Neural crest cell (in vitro differentiated cells): ENCODE results near the gene MSH5. TPM values are rescaled to one million over a fixed set of nuclear protein-coding genes. Genes with fewer than 3 reads are reported as not detected.

Experiments
- DNase-seq: peaks from one replicate; pipeline ENCODE4 v3.0.0; 2021; ENCODE audit warnings: low read depth, mixed read lengths, low spot score
- H3K27ac Mint-ChIP-seq: one replicate; pipeline ENCODE4 v1.8.0; 2021; ENCODE audit warnings: mild to moderate bottlenecking, mixed read lengths; ENCODE audit not compliant: unreplicated experiment
- H3K27me3 Mint-ChIP-seq: 2 replicates; pipeline ENCODE4 v1.8.0; 2021; ENCODE audit warnings: low read depth, mild to moderate bottlenecking, mixed read lengths
- H3K36me3 Mint-ChIP-seq: 2 replicates; pipeline ENCODE4 v1.8.0; 2021; ENCODE audit warnings: low read depth, mild to moderate bottlenecking, mixed read lengths
- H3K4me1 Mint-ChIP-seq: 2 replicates; pipeline ENCODE4 v1.8.0; 2021; ENCODE audit warnings: mixed read lengths
- H3K4me3 Mint-ChIP-seq: one replicate; pipeline ENCODE4 v1.8.0; 2021; ENCODE audit warnings: mild to moderate bottlenecking, mixed read lengths
- H3K9me3 Mint-ChIP-seq: 2 replicates; pipeline ENCODE4 v1.8.0; 2021; ENCODE audit warnings: mixed read lengths
- total RNA-seq: library from RNA; stranded (reverse); gene quantifications from 2 replicates; pipeline ENCODE4 v1.2.1, GENCODE V29; 2021
- TF ChIP-seq, protein P1 (sequence below): fragments of 200-600 bp; sonication (generic); conservative IDR thresholded peaks from 2 replicates; pipeline ENCODE4 v1.5.0; 2021; ENCODE audit warnings: antibody characterized with exemption, mild to moderate bottlenecking

MSH5 gene
- total RNA-seq, 1 donor from 2014 or later = 79.5 TPM

DNA sequence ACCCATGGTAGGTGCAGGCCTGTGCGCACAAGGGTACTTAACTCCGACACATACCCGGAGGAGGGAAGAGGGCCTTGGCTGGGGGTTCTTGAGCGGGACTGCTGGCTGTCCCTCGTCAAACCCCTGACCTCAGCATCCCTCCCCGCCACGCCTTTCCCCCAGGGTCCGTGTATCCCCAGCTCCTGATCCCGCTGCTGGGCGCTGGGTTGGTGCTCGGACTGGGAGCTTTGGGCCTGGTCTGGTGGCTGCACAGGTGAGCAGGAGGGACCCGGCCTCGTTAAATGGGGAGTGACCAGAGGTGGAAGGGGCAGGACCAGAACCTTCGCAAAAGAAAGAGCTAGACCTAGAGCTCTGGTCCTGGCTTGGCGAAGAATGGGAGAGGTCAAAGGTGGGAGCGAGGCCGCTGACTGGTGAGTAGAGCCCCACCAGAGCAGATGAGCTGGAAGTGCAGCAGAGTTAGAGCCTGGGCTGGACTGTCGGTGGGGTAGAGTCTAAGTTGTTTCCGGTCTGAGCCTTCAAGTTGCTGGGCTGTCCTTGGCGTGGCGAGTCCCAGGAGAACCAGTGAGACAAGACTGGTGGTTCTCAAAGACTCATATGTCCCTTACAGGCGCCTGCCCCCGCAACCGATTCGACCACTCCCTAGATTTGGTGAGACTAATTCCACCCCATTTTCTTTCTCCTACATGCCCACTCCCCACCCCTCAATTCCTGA is 15.7 kb upstream of the MSH5 start:
- H3K9me3 Mint-ChIP-seq = no peaks in the 10 kb centered on the region
- no peak for DNase-seq
- peaks cover 3% of the 10 kb centered on the region for H3K27me3 Mint-ChIP-seq
- H3K36me3 Mint-ChIP-seq = peaks cover 28% of the 10 kb centered on the region
- TF ChIP-seq, protein P1, sequence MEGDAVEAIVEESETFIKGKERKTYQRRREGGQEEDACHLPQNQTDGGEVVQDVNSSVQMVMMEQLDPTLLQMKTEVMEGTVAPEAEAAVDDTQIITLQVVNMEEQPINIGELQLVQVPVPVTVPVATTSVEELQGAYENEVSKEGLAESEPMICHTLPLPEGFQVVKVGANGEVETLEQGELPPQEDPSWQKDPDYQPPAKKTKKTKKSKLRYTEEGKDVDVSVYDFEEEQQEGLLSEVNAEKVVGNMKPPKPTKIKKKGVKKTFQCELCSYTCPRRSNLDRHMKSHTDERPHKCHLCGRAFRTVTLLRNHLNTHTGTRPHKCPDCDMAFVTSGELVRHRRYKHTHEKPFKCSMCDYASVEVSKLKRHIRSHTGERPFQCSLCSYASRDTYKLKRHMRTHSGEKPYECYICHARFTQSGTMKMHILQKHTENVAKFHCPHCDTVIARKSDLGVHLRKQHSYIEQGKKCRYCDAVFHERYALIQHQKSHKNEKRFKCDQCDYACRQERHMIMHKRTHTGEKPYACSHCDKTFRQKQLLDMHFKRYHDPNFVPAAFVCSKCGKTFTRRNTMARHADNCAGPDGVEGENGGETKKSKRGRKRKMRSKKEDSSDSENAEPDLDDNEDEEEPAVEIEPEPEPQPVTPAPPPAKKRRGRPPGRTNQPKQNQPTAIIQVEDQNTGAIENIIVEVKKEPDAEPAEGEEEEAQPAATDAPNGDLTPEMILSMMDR = no peak
- H3K27ac Mint-ChIP-seq = no peak overlapping the region
- H3K4me1 Mint-ChIP-seq = peaks cover 16% of the 10 kb centered on the region
- peak overlapping the region; percentile 27 for H3K4me3 Mint-ChIP-seq

DNA sequence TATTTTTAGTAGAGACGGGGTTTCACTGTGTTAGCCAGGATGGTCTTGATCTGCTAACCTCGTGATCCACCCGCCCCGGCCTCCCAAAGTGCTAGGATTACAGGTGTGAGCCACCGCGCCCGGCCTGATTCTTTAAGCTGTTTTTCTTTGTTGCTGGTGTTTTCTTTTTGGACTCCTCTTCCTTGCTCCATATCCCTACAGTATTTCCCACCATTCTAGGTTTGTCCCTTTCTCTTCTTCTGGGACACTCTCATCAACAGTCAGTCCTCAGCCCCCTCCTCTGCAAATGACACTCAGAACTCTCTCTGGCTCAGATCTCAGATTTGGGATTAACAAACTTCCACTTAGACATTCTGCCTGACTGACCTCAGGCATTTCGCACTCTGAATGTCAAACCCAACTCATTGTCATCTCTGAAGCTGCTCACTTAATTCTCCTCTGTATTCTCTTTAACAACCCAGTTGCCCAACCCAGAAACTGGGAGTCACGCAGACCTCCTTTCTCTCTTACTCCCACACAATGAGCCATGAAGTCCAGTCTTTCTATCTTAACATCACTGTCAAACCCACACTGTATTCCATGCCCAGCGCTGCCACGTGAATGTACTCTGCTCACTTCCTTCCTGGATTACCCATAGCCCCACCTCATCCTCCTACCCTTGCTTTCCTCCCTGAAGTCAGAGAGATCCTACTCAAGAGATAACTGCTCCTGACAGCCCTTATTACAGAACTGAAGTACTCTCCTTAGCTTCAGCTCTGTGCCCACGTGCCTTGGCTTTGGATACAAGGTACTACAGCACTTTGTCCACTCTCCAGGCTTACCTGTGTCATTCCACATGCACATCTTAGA is 14.1 kb upstream of the MSH5 start:
- H3K4me1 Mint-ChIP-seq = peaks cover 28% of the 10 kb centered on the region
- H3K27ac Mint-ChIP-seq = peak overlapping the region; percentile 38
- no peak for DNase-seq
- TF ChIP-seq, protein P1 = no peak
- H3K4me3 Mint-ChIP-seq = peak overlapping the region; percentile 45
- no peaks in the 10 kb centered on the region for H3K9me3 Mint-ChIP-seq
- H3K36me3 Mint-ChIP-seq = peaks cover 36% of the 10 kb centered on the region
- peaks cover 7% of the 10 kb centered on the region for H3K27me3 Mint-ChIP-seq

DNA sequence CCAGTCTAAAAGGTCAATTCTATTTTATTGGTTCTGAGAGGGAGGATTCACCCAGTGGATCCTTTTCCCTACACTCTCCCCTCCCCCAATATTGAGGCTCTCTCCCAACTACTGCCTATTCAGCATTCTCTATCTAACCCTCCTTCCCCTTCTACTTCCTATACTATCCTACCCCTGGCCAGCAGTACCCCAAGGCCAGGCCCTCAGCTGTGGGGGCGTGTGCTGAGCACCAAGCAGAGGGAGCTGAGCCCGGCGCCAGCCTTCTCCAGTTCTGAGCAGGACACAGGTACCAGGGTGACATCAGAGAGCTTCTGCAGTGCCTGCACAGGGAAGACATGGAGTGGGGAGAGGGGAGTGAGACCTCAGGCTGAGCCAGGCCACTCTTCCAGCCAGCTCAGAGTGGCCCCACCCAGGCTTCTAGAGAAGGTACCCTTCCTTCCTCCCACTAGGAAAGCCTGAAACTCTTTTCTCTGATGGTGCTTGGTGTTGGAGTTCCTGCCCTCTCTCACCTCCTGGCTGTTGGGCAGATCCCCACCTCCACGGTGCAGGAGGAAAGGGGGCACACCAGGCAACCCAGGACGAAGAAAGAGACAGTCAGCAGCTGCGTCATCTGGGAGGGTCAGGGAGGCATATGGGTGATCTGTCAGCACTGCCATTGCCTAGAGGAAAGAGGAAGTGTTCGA is 12.6 kb upstream of the MSH5 start:
- Mint-ChIP-seq H3K4me1 (peaks cover 33% of the 10 kb centered on the region), H3K27me3 (peaks cover 4% of the 10 kb centered on the region), H3K36me3 (peaks cover 40% of the 10 kb centered on the region), H3K9me3 (no peaks in the 10 kb centered on the region), H3K27ac (no peak overlapping the region), H3K4me3 (peak overlapping the region; percentile 80)
- no peak for DNase-seq
- TF ChIP-seq, protein P1 = no peak

DNA sequence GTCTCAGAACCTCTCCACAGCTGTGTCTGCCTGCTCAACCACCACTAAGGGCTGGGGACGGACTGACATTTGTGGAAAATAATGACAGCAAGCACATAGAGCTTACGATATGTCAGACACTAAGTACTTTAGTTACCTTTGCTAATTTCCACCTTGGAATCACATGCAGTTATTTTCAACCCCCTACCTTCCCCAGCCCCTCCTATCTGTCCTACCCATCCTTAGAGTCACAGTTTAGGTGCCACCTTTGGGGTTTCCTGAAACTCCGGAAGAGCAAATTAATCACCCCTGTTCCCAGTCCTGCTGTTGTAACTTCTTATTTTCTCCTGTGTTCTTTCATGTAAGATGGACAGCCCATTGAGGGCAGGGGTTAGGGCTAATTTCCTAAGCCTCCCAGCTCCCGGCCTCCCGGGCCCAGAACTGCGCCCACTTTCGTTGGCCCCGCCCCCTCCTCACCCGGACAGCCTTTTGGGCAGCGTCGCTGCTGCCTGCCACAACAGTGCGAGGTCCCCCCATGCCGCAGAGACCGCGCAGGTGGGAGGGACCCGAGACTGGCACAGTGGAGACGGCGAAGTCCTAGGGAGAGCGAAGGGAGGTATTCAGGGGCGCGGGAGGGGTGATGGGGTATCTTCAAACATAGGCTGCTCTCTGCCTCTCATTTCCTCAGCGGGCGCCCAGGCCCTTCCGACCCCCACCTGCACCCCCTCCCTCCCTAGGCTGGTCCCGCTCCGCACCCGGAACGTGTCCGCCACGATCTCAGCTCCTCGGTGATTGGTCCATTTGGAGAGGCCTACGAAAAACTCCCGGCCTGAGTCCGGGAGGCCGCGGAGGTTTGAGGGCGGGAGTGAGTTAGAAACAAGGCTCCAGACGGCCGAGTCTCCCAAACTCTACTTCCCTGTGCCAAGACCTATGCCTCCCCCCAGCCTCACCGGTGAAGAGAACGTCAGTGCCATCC is 11.8 kb upstream of the MSH5 start:
- no peak for DNase-seq
- Mint-ChIP-seq H3K9me3 (no peaks in the 10 kb centered on the region), H3K36me3 (peaks cover 41% of the 10 kb centered on the region), H3K27me3 (peaks cover 4% of the 10 kb centered on the region), H3K4me1 (peaks cover 33% of the 10 kb centered on the region), H3K27ac (no peak overlapping the region), H3K4me3 (peak overlapping the region; percentile 98)
- TF ChIP-seq, protein P1 = no peak
